ENCODE results near the gene ZFY. TPM values are rescaled to one million over a fixed set of nuclear protein-coding genes. Genes with fewer than 3 reads are reported as not detected.

ZFY gene
- total RNA-seq = 21.2 TPM in 1 of 2 replicates, not detected in the other

DNA sequence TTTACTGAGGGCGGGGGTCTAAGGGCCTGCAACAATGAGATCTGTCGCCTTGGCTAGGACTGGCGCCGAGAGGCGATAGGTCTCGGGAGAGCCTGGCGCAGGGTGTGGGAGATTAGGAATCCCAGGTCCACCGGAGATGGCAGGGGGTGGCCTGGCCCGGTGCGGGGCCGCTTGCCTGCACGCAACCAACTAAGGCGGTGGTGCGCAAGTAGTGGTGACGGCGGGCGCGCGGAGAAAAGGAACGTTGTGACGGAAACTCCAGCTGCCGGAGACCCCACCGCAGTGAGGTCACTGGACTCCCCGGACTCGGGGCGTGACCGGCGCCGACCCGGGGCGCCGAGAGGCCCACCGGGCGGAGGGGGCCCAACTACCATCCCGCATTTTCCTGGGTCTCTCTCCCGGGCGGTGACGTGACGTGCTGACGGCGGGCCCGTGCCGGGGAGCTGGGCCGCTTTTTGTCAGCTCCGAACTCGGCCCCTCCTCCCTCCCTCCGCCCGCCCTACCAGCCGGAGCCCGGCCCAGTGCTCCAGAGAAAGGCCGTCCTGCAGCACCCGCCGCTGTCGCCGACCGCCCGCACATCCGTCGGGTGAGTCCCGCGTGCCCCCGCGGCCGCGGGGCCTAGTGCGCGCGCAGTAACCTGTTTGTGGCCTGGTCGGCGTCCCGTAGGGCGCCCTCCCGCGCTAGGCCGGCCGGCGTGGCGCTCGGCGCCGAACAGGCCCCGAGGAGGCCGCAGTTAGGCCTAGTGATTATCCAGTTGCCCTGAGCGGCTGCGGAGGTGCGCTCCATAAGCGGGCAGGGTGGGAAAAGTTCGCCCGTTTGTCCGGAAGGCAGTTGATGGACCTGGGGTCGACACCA is at the start of gene ZFY:
ZFY (plus strand) TSS at position 521 of the 855 bp plus-strand sequence. CDS start 18,556 bp downstream, outside the sequence.
- peak; percentile 56 for DNase-seq

DNA sequence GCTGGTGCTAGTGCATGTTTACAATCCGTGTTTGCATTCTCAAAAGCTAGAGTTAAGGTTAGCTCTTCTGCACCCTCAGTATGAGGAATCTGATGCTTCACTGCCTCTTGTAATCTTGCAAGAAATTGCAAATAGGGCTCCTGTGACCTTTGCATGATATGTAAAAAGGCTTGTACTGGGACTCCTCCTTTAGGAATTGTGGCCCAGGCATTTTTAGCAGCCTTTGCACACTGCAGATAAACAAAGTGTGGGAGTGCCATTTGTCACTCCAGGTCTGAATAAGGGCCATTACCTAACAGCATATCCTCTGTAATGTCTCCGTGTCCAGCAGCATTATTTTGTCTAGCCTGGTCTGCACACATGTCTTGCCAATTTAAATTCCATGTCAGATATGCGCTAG is 49.3 kb upstream of the ZFY start:
- DNase-seq = no peak

DNA sequence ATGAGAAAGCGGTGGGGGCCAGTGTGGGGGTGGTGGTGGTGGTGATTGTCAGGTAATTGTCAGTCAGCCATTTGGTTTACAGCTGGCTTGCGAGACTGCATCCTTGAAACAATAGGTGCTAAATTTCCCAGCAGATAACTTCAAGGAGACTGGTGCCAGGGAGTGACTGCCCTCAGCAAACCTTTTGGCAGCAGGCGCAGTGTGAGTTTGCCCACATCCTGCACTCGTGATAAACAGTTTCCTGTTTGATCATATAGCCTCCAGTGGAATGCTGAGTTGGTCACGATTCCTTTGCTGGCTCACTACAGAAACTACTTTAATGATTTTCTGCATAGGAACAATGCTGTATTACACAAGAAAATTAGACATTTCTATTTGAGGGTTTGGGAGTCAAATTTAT is 47.8 kb upstream of the ZFY start:
- peak; percentile 74 for DNase-seq

DNA sequence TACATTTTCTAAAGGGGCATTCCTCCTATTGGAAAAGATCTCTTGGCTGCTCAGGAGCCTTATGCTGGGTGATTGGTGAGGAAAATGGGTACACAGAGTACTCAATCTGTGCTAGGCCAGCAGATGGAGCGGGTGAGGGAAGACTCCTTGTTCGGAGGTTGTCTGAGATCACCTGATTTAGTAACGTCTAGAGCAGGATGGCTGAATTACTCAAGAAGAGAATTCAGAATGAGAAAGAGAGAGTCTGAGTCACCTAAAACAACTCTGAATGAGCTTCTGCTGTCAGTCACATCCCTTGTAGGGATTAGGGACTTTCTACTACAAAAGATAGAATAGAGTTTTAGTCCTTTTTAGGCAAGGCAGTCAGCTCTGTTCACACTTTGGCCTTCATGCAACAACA is 47.2 kb upstream of the ZFY start:
- DNase-seq = peak; percentile 53

DNA sequence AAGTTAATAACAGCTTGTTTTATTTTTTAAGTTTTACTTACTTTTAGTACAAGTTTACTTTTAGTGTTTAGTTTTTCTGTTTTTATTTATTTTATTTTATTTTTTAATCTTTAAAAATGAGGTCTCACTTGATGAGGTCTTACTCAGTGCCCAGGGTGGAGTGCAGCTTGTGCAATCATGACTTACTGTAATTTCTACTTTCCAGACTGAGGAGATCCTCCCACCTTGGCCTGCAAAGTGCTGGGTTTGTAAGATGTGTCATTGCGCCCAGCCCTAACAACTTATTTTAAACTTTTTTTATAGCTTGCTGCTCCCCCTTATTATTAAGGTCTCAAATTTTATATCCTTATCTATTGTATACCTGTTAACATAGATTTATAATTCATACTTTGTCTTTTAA is 41.7 kb upstream of the ZFY start:
- no peak for DNase-seq

DNA sequence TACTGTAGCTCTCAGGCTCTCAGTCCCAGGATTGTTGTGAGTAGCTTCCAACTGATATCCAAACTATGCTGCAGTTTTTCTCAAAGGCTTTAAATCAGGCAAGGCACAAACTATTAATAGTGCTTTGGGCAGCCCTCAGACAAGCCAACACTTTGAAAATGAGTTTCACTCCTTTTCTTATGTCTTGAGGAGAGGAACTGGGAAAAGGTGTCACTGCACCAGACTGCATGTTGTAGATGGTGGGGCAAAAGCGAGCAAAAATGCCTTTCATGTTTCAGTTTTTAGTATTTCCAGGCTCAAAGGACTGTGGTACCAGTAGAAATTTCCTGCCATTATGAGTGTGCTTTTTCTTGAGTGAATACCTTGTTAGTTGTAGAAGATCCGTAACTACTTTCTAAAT is 39.1 kb upstream of the ZFY start:
- no peak for DNase-seq

DNA sequence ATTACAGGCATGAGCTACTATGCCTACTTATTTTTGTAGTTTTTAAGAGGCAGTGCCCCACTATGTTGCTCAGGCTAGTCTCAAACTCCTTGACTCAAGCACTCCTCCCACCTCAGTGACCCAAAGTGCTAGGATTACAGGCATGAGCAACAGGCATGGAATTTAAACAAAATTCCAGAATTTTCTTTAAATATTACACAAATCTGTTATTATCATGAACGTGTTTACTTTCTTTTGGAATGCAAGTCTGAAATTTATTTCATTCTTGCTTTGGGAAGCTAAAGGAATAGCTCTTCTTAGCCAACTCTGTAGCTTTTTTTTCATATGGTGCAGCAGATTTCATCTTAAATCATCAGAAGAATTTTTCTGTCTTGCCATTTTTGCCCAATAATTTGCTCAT is 27.8 kb upstream of the ZFY start:
- no peak for DNase-seq

DNA sequence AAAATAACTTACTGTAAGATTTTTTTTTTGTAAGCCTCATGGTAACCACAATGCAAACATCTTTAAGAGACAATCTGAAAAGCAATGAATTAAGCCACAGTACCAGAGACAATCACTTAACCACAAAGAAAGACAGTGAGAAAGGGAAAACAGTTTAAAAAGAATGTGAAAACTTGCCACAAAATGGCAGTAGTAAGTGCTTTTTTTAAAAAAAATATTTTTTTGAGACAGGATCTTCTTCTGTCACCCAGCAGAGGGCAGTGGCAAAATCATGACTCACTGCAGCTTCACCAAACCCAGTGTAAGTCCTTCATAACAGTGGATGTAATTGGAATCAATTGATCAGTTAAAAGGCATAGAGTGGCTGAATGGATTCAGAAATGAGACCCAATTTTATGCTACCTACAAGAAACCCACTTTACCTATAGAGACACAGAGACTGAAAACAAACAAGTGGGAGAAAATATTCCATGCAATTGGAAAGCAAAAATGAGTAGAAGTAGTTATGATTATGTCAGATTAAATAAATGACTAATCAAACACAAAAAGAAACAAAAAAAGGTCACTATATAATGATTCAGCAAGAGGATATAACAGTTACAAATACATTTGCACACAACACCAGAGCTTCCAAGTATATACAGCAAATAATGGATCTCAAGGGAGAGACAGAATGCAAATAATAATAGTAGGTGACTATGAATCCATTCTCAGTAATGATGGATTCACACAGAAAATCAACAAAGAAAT is 21.9 kb upstream of the ZFY start:
- peak; percentile 59 for DNase-seq

DNA sequence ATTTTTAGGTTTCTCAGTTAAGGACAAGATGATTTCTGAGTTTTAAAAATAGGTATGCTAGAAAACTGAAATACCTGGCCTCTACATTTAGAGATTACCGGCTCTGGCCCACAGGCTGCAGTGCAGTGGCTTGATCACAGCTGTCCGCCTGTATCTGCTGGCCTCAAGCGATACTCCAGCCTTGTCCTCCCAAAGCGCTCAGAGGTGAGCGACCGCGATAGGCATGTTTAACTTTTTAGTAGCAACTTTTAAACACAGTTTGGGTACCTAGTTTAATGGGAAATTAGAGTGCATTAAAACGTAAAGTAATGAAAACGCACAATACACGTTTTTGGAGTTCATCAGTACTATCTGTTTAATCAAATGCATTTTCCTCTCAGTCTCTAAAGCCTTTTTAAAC is 1.1 kb upstream of the ZFY start:
- peak; percentile 25 for DNase-seq

DNA sequence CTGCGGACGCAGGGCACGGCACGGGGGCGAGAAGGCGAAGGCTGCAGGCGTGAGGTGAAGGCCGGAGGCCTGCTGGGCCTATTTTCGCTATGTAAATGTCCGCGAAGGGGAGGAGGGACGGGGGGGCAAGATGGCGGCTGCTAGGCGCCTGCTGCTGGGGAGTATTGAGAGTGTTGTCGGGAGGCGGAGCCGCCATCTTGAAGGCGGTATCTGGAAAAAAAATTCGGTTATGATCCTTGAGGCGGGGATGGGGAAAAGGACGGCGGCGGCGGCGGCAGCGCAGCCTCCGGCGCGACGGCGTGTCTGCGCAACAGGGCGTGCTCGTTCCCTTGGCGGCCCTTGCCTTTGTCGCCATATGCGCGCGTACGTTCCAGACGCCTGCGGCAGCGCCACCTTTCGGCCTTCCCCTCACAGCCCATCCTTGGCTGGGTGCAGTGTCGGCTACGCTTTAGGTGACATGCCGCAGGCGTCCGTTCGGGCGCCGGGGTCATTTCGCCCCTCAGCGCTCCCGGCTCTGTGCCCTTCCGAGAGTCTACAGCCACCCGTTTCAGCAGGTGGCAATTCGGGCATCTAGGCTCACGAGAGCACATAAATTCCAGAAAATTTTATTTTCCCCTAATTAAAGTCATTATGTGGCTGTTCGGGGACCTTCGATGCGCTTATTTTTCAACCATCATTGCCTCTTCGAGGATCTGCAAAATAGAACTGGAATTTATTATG is 695 bp downstream of the ZFY start:
- DNase-seq = peak; percentile 91

DNA sequence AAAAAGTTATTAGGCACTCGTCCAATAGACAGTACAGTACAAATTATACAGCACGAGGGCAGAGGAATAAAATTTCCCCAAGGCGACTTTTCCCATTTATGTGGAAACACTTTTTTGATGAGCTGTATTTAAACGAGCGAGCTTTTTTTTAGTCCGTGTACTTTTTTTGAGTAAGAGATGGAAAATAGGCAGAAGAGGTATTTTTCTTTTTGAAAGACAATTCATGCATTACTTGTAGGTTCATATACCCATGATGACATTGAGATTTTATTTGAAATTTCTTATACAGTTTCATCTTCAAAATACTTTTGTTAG is 1.2 kb downstream of the ZFY start:
- DNase-seq = no peak

DNA sequence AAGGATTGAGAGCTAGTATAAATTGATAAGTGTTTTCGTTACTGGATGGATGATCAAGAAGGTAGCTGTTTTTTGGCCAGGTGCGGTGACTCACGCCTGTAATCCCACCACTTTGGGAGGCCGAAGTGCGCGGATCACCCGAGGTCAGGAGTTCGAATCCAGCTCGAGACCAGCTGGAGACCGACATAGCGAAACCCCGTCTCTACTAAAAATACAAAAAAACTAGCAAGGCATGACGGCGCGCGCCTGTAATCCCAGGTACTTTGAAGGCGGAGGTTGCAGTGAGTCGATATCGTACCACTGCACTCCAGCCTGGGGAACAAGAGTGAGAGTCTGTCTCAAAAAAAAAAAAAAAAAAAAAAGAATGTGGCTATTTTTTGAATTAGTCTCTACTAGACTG is 2.0 kb downstream of the ZFY start:
- no peak for DNase-seq

DNA sequence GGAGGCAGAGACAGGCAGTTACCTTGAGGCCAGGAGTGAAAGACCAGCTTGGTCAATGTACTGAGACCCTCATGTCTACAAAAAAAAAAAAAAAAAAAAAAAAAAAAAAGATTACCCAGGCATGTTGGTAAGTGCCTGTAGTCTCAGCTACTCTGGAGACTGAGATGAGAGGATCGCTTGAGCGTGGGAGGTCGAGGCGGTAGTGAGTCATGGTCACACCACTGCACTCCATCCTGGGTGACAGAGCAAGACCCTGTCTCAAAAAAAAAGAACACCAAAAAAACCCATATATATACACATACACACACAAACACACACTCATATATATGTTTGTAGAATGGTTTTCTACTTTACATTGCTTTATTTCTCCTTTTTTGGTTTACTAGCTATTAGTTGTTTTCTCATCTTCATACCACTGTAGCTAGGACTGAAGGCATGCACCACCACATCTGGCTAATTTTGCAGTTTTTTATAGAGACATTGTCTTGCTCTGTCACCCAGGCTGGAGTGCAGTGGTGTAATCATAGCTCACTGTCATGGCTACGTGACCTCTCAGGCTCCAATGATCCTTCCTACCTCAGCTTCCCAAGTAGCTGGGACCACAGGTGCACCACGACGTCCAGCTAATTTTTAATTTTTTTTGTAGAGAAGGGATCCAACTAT is 14.5 kb downstream of the ZFY start:
- DNase-seq = no peak

DNA sequence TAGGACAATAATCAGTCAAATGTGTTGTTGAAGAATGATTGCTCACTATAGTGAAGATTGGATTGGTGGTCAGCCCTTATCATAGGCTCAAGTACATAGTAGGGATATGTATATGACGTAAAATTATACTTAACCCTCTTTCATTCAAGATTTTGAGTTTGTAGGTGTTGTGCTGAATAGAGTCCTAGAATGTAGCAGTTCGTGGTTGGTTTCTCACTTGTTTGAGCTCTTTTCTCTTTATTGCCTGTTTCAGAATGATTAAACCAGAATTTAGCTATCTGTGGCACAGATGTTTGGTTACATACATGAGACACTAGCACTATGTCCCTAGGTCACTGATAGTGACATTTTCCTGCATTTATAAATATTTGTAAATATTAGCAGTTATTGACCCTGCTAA is 15.5 kb downstream of the ZFY start:
- no peak for DNase-seq

DNA sequence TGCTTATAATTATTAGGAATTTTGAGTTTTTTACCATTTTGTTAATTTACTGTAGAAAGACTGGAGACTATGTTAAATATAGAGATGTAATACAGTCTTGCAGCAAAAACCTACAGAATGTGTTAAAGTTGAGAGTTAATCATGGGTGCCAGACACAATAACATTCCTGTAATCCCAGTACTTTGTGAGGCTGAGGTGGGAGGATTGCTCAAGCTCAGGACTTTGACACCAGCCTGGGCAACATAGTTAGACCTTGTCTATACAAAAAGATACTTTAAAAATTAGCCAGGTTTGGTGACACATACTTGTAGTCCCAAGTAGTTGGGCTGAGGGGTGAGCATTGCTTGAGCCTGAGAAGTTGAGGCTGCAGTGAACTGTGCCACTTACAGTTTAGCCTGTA is 17.7 kb downstream of the ZFY start:
- no peak for DNase-seq

DNA sequence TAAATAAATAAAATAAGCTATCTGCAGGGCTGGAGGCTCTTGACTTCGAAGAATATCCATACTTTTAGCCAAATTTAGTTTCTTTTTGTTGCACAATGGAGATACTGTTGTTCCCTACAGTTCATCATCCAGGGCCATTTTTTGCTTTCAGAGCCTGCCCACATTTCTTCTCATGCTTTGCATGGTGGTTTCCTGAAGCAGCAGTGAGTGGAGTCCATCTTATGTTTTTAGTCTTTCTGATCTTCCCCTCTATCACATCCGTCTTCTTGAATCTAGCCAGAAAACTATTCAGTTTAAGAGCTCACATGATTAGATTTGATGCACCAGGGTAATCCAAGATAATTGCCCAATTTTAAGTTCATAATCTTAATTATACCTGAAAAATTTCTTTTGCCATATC is 19.6 kb downstream of the ZFY start:
- DNase-seq = no peak

DNA sequence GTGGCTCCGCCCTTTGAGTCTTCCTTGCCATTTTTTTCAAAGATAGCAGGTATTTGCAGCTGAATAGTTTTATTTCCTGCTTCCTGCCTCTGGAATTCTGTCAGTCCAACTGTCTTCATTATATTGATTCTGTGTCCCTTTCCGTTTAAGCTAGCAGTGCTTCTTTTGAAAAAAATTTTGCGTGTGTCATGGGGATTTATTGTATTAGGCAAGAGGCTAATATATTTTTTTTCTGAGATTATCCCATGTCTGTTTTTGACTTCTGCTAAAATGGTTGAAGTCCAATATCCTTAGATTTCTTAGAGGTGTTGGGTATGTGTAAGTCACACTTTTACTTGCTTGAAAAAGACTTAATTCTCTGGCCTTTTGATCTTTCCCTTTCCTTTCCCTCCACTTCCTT is 20.4 kb downstream of the ZFY start:
- DNase-seq = peak; percentile 7

DNA sequence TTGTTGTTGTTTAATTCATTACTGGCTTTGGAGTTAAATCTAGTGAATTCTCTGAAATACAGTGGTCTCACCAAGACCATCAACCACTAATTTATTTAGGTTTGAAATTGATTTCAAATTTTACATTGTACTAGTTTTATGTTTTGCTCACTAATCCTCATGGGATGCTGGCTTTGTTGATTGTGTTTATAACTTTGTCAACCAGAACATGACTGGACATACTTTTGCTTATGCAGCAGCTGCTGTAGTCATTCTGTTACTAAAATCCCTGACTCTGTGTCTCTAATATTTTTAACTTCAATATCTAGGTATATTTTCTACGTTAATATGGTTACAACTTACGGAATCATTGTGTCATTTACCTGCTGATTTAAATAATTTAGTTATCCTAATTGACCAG is 26.9 kb downstream of the ZFY start:
- no peak for DNase-seq

DNA sequence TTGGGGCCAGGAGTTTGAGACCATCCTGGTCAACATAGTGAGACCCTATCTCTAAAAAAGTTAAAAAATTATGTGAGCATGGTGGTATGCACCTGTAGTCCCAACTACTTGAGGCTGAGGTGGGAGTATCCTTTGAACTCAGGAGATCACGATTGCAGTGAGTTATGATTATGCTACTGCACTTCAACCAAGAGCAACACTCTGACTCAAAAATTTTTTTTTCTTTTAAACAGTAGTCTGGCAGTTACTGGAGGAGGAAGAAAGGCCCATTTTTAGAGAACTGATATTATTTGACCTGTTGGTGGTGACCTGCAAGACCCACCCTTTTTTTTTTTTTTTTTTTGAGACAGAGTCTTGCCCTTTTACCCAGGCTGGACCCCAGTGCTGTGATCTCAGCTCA is 29.6 kb downstream of the ZFY start:
- no peak for DNase-seq

DNA sequence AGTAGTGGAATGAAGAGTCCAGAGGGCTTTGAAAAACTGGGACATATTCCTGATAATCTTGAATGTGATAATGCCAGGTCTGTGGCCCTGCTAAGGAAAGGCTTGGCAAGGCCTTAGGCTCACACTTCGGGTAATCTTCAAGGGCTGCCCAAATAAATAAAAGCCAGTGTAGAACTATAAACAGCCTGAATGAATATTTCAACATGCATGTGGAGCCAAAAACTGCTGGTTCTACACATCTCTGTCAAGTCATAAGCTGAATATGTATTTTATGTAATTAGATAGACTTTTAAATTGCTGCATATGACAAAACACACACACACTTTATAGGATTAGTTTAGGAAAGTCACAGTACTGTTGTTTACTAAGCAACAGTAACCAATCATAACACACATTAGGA is 30.4 kb downstream of the ZFY start:
- DNase-seq = no peak

DNA sequence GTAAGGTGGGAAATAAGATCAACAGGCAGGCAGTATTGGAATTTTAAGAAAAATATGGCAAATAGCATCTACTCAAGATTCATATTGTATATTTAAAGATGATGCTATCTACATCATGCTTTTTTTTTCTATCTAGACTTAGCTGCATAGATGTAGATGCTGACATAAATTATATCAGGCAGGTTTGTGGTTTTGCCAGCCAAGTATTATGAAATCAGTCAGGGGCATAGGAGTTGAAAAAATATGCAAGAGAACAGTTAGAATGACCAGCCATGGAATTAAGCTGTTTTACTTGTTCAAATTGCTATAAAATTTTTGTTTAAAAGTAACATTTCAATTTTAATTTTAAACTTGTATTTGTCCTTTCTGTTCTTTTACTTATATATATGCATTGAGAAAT is 34.4 kb downstream of the ZFY start:
- no peak for DNase-seq

DNA sequence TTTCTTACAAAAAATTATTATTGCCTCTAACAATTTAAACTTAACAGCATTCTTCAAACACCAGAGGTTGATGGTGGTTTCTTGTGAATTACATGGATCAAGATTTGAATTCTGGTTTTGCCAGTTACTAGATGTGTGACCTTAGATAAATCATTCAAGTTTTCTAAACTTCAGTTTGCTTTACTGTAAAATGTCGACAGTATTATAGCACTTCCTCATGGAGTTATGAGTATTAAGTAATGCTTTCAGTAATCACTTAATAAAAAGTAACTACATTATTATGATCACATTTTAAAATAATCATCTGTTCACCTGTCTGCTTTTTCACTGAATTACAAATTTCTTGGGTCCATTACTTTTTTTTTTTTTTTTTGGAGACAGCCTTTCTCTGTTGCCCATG is 37.5 kb downstream of the ZFY start:
- no peak for DNase-seq

DNA sequence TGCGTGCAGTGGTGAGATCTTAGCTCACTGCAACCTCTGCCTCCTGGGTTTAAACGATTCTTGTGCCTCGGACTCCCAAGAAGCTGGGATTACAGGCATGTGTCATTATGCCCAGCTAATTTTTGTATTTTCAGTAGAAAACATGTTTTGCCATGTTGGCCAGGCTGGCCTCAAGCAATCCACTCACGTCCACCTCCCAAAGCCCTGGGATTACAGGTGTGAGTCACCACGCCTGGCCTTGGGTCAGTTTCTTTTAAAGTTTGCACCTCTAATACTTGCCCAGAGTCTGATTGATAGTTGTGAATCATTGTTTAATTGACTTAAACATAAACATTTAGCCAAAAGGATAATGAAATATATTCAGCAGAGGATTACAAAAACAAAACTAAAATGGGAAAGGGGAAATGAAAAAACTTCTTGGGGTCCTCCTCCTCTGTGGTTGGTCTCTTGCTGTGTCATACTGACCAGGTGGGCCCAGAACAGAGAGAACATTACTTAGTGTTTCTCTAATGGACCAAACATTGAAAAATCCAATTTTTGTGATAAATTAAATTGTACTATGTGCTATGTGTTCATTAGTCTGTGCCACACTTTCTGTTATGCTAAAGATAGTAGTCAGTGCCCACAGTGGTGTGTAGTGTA is 38.0 kb downstream of the ZFY start:
- no peak for DNase-seq

Measured in dermis blood vessel endothelial cell (primary cell).